Left renal pelvis (tissue), 4 donors: ENCODE results near the gene ATF7IP. TPM values are rescaled to one million over a fixed set of nuclear protein-coding genes. Genes with fewer than 3 reads are reported as not detected.
"Not testable (repeated sequence)": the region's sequence is repeated elsewhere in the genome, so short reads cannot be mapped to it uniquely, and the experiment has no call there.

Experiments used
- DNase-seq, 4 donors: peaks; one replicate each; pipeline ENCODE4 v3.0.0-alpha.2; 2013; ENCODE audit warnings: low read depth in 4 of 4, low spot score in 3 of 4
- polyA plus RNA-seq, 4 donors: library from polyadenylated mRNA; unstranded; fragments of 120-200 nt; gene quantifications; one replicate each; pipeline ENCODE4 v1.2.1, GENCODE V29; 2013; ENCODE audit not compliant: insufficient read length in 4 of 4

The ATF7IP gene
- polyA plus RNA-seq, 4 donors = 46.2 to 71.4 (median 57.1) TPM

DNA sequence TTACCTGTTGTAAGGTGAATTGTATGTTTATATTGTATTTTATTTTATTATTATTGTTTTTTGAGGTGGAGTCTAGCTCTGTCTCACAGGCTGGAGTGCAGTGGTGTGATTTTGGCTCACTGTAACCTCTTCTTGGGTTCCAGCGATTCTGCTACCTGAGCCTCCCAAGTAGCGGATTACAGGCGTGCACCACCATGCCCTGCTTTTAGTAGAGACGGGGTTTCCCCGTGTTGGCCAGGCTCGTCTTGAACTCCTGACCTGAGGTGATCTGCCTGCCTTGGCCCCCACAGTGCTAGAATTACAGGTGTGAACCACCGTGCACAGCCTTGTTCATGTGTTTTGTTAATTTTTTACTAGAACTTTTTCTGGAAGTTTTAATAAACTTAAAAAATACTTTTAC, 3.8 kb downstream of the ATF7IP start:
- DNase-seq = no peak

DNA sequence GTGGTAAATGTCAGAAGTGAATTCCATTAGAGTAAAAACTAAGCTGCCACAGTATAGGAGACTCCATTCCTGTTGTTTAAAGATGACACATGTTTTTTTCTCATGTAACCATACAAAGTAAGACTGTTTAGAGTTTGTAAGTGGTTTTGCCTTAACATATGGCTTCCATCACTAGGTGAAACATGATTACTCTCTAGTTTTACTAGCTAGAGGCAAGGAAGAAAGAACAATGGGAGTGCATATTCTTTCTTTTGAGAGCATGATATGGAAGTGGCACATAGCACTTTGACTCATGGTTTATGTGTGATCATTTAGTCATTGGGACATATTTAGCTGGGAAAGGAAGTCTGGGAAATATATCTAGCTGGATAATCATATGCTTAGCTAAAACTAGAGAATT, 7.7 kb downstream of the ATF7IP start:
- DNase-seq = no peak

DNA sequence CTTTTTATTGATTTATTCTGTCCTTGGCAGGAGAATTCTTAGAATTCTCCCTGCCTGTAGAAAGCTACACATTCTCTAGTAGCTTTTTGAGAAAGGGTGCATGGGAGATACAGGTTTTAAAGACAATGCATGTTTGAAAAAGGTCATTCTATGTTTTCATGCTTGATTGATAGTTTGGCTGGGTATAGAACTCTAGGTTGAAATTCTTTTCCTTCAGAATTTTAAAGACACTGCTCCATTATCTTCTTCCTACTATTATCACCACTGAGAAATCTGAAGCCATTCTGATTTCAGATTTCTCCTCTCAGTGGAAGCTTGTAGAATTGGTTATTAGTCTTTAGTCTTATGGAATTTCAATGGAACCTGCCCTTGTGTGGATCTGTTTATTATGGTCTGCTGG, 14.0 kb downstream of the ATF7IP start:
- no peak for DNase-seq

DNA sequence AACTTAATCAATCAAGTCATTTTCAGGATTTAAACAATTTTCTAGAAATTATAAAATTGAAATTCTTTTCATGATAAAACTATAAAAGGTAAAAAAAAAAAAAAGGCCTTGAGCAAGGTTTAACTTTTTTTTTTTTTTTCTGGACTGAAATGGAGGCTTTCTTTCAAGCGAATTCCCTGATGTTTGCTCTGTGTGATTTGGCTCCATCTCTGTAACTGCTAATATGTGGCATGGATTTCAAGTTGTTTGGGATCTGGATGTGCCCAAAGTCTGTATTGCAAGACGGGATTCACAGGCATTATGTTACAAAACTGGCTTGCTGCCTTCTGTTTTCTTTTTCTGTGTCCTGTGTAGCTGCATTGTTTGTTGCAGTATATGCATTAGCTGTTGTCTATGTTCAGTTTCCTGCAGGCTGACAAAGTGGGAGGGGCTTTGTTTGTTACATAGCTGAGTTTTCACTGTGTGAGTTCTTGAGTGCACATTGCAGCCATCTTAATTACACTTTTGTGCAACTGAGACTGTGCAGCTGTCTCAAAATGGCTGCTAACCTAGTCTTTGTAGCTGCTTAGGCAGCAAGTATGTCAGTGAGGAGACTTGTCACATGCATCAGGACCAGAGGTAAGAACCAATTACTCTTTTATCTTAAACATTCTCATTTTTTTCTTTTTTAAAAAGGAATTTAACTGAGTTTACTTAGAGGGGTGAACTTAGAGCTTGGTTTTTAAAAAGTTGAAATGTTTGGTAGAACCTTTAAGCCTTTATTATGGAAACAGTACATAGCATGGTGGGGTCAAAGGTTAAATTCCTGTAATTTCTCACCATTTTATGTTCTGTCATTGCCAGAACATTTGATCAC, 19.5 kb downstream of the ATF7IP start:
- peak in 2 of 4 donors; percentile 76 to 85 for DNase-seq

DNA sequence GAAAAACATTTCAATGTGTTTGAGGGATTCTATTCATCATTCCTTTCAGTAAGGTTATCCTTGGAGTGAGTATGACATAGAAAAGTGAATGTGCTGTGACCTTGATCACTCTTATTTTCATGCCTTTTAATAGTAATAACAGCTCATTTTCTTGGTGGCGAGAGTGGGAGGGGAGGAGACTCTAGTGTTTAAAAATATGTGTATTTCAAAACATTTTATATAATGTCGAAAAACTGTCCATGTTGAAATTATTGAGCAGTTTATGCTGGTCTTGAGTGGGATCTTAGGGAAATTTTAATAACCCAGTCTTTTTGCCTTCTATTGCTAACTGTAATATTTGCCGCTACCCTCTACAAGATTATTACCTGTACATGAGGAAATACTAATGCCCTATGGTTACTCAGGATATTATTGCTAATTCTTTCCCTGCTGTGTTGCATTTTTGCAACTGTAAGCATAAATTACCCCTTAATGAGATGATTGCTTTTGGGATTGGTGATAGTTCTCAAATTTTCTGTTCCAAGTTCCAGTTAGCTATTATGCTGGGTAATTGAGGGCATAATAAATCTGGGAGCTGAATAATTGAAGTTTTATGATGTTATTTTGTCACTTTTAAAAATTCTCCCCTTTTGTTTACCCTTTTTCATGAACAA, 21.9 kb downstream of the ATF7IP start:
- DNase-seq = no peak

DNA sequence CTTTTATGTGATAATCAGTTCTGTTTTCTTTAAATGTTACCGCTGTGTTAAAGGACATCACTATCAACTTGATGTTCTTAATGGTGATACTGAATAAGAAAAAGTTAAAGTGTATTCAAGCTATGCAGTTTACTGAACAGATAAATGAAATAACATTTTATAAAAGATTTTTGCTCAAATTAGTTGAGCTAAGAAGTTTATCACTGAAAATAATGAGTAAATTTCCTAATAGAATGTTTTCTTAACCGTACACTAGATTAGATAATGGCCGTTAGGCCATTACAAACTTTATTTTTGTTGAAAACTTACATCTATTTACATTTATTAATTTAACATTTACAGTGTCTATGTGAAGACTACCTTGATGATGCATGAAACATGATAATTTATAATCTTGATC, 25.0 kb downstream of the ATF7IP start:
- no peak for DNase-seq

DNA sequence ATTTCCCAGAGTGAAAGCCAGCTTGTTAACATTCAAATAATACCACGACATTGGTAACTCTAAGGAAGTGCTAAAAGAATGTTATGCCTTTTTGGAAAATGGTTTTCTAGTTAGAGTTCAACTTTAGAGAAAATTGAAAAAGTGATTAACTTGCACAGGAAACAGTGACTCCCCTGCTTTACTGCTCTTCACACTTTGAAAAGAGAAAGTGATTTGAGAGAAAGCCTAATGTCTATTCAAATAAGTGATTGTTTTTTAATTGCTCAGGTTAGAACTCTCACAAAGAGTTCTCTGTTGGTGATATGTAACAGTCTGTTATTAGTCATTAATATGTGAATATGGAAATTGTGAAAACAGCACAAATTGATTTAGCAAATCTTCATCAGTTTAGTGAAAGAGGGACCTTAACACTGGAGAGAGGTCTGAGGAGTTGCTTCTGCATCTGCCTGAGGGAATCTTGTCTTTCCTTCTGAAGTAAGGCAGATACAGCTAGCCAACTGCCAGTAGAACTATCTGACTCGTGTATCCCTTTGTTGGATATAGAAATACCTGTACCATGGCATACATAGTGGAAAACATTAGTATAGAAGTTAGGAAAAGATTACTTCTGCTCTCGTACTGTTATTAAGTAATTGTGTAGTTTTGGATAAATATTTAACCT, 25.5 kb downstream of the ATF7IP start:
- DNase-seq = no peak

DNA sequence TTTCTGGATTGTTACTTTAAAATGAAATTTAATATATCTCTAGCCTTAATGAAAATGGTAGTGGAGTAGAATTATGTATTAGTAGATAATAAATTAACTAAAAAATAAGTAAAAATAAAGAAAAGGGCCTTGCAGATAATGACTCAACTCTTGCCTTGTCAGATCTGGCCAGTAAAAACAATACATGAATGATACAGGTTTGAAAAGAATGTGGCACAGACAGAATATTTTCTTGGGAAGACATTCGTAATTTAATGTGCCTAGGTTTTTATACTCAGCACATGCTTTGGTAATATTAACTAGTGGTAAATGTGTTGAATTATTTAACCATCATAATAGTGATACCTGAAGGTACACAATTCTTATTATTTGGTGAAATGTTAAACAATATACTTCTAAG, 28.3 kb downstream of the ATF7IP start:
- no peak for DNase-seq

DNA sequence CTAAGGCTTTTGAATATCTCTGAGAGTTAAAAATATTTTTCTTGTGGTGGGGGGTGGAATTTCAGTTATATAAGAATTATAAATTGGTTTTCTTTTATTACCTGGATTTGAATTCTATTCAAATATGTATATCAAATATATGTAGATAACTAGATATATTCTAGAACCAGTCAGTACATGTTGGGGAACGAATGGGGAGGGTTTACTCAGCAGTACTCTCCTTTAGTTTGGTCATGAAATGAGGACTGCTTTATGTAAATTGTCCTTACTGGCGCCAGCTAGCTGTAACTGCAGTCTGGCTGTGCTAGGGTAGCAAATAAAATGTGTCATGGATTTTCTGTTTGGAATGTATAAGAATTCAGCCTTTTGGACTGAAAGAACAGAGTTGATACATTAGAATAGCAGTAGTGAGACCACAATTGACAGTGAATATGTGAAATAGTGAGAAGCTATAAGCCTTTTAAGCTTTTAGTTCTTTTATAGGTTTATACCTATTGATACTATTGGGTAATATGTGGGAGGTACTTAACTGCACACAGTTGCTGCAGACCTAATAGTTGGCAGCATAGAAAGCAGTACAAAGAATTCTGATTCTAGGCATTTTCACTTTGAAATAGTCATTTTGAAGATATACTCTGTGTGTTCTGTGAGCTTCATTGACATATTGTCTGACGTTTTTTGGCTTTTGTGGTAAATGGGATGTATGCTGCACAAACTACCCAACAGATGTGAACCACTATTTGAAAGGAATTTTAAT, 29.0 kb downstream of the ATF7IP start:
- peak in 3 of 4 donors; percentile 63 to 69 (median 66) for DNase-seq

DNA sequence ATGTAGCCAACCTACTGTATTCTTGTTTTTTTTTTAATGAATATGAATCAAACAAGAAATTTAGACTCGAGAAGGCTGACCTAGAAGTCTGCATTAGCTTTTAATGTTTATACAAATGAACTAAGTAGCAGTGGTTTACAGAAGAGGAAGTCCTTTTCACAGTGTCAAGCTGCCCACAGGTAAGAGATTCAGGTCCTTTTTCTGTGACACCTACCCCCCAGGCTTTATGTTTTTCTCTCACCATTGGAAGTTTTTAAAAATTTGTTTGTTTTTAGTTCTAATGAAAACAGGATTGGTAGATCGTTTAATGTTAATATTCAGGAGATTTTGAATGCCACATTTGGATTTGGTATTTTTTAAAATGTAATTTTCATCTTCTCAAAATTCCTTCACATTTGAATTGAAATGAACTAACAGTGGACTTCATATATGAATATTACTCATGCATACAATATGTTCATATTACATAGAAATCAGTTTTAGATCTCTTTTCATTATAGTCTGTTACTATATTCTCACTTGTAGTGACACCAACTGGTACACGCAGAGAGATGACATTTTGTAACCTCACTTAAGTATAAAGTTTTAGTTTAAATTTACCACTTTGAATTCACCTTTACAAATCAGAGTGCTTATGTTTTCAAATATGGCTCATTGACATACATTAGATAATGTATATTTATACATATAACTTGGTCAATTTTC, 29.7 kb downstream of the ATF7IP start:
- DNase-seq = no peak

DNA sequence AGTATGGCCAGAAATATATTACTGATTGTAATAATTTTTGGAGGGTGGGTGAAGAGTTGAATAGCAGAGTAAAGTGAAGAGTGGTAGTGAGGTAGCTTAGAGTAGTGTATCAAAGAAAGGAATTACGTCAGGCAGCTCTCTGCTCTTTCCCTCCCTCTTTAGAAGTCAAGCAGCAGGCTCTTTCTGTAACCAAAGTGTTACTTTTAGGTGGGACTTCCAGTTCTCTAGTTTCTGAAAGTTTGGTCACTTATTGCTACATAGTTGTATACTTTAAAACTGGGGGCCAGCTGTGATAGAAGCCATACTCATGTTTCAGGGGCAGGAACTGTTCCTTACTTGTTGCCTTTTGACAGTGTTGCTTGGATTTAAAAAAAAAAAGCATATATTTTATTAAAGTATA, 30.6 kb downstream of the ATF7IP start:
- no peak for DNase-seq

DNA sequence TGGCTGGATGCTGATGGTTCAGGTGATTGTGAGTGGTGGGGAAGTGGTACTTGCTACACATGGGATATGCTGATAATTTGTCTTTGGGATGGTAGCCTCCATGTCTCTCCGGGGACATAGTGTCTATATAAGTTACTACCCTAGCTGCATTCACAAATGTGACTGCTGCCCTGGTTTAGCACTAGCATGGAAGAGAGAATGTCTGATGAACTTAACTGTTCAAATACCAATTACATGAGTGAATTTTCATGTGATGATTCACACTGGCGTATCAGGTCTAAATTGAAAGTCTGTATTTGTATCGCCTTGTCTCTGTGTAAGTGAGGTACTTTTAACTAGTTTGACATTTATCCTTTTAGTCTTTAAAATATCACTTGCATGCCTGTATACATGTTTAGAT, 34.4 kb downstream of the ATF7IP start:
- no peak for DNase-seq

DNA sequence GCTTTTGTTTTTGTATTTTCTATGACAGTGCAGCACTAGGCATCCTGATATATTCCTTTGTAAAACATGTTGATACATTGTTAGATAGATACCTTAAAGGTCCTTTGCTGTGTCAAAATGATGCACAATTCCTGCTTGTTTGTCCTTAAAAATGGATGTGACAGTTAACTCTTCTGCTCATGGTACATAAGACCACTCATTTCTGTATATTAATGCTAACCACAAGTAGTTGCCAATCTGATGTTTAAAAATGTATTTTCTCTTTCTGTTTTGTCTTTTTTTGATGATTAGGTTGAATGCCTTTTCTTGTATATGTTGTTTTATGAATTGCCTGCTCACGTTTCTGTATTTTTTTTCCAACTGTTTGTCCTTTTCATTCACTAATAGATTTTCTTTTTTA, 35.1 kb downstream of the ATF7IP start:
- DNase-seq = no peak

DNA sequence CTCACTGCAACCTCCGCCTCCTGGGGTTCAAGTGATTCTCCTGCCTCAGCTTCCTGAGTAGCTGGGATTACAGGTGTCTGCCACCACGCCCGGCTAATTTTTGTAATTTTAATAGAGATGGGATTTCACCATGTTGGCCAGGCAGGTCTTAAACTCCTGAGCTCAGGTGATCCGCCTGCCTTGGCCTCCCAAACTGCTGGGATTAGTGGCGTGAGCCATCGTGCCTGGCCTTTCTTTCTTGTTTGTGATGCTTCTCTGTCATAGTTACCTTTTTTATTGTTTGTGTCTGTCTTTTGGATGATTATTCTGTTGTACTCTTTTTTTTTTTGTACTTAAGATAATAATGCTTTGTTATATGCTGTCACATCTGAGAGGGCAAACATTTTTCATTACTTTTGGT, 35.8 kb downstream of the ATF7IP start:
- DNase-seq = not testable (repeated sequence)

DNA sequence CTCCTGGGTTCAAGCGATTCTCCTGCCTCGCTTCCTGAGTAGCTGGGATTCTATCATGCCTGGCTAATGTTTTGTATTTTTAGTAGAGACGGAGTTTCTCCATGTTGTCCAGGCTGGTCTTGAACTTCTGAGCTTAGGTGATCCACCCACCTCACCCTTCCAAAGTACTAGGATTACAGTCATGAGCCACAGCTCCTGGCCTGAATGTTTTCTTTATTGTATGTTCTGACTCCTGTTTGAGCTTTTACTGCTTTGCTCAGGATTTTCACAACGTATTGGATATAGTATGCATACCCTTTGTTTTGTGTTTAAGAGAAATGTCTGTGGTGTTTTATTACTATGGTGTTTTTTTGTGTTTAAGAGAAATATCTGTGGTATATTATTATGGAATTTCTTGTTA, 37.2 kb downstream of the ATF7IP start:
- no peak for DNase-seq

DNA sequence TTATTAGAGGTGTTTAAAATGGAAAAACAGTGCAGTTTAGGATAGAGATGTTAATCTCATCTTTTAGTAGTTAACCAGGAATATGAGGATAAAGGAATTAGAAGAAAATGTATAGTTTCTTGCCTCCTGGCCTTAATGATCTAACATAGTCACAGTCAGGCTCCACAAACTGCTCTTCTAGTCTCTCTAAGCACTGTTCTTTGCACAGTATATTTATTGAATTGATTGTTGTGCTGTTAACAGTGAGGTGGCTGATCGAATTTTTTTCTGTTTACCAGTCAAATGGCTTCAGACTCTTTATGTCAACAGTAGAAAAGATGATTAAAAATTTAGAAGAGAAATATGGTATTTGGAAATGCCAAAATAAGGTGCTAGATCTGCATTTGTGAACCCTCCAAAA, 37.8 kb downstream of the ATF7IP start:
- no peak for DNase-seq

DNA sequence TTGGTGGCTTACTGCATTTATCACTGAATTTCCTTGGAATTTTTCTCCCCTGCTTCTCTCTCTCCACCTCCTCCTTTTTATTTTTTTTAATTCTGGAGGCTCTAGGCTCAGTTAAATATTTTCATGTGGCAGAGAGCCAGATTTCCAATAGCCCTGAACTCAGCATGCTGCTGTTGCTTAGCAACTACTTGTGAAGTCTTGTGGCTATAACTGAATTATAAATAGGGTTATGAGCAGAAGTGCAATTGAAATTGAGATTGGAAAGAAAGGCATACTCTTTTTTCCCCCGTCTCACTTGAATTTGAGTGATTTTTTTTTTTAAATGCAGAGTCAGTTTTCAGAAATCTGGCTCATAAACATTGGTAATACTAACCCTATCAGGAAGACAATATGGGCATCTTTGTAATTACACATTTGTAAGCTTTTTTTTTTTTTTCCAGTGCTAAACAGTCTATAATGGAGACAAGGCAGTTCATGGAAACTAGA, 38.3 kb downstream of the ATF7IP start:
- peak; percentile 60 to 82 (median 70) for DNase-seq

DNA sequence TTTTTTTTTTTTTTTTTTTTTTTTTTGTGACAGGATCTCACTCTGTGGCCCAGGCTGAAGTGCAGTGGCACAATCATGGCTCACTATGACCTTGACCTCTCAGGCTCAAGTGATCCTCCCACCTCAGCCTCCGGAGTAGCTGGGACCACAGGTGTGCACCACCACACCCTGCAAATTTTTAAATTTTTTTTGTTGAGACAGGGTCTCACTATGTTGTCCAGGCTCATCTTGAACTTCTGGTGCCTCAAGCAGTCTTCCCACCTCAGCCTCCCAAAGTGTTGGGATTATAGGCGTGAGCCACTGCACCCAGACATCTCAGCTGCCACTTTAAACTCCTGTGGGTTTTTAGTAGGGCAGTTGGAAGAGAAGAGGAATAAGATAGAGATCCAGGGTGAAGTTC, 39.9 kb downstream of the ATF7IP start:
- not testable (repeated sequence) for DNase-seq

DNA sequence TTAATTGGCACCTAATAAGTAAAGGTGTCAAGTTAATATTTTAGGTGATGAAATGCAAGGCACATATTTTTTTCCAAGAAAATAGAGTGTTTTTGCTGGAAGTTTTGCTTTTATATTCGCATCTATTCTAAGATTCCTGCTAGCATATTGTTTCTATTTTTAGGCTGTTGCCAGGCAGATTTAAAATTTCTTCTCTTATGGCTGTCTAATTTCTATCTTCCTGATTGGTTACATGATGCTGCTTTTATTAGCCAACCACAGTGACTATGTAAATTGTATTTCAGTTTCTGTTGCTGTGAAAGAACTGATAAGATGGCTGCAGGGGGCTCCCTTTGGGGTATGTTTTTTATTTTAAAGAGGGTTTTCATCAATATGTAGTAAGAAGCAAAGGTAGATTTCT, 42.7 kb downstream of the ATF7IP start:
- no peak for DNase-seq

DNA sequence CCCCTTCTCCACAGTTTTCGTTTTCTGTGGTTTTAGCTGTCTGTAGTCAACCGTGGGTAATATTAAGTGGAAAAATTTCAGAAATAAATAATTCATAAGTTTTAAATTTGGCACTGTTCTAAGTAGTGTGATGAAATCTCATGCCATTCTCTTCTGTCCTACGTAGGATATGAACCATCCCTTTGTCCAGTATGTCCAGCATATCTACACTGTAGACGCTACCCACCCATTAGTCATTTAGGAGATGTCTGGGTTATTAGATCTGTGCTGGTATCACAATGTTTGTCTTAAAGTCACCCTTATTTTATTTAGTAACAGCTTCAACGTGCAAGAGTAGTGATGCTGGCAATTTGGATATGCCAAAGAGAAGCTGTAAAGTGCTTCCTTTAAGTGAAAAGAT, 44.7 kb downstream of the ATF7IP start:
- DNase-seq = no peak
